UCSD-AML1 (cell line): ENCODE data around the gene OASL.

Experiments
- DNase-seq: peaks from one replicate; lab custom pipeline; 2025; ENCODE audit not compliant: unreplicated experiment; lab: John Stamatoyannopoulos, UW

Gene OASL

GRCh38 chr12:120992989-120993388 lies 46.1 kb downstream of the OASL start:
- no peak for DNase-seq

- DNase-seq: no peak
Observed at GRCh38 chr12:120991965-120992364, 47.1 kb downstream of the OASL start.

DNA sequence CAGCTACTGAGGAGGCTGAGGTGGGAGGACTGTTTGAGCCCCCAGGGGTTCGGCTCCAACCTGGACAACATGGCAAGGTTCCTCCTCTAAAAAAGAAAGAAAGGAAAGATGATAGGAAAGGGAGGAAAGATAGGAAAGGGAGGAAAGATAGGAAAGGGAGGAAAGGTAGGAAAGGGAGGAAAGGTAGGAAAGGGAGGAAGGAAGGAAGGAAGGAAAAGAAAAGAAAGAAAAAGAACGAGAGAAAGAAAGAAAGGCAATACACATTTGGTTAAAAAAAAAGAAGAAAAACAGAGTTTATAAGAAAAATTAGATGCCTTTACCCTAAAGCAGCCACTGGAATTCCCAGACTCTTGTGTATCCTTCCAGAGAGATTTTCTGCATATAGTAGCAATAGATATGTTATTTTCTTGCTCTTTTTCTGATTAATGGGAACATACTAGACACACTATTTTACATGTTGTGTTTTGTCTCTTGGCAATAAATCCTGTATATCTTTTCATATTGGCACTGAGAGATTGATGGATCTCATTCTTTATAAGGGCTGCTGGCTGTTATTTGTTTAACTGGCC lies 48.5 kb downstream of the OASL start:
- DNase-seq: no peak

GRCh38 chr12:120989687-120990086 lies 49.4 kb downstream of the OASL start:
- no peak for DNase-seq

- no peak for DNase-seq
Observed at GRCh38 chr12:120988658-120989057, 50.4 kb downstream of the OASL start.

- DNase-seq: no peak
Observed at GRCh38 chr12:120988234-120988633, 50.8 kb downstream of the OASL start.

- DNase-seq: no peak
Observed at GRCh38 chr12:120984351-120984898, 54.6 kb downstream of the OASL start.

- no peak for DNase-seq
Observed at GRCh38 chr12:120983759-120984158, 55.3 kb downstream of the OASL start.

DNA sequence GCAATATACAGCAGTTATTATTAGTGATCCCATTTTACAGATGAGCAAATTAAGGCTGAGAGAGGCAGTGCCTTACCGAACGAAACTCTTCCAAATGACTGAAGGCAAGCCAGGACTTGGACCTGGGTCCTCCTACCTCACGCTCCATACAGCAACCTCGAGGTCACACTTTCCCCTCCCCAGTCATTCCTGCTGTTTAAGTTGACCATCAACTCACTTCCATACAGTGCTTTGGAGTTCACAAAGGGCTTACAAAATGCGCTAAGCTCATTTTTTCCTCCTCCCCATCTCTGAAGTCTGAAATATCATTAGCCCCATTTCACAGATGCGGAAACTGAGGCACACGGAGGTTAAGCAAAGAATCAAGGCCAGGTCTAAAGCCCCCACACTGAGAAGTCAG lies 56.4 kb downstream of the OASL start:
- DNase-seq: no peak

GRCh38 chr12:120981407-120981941 lies 57.6 kb downstream of the OASL start:
- DNase-seq: no peak

DNA sequence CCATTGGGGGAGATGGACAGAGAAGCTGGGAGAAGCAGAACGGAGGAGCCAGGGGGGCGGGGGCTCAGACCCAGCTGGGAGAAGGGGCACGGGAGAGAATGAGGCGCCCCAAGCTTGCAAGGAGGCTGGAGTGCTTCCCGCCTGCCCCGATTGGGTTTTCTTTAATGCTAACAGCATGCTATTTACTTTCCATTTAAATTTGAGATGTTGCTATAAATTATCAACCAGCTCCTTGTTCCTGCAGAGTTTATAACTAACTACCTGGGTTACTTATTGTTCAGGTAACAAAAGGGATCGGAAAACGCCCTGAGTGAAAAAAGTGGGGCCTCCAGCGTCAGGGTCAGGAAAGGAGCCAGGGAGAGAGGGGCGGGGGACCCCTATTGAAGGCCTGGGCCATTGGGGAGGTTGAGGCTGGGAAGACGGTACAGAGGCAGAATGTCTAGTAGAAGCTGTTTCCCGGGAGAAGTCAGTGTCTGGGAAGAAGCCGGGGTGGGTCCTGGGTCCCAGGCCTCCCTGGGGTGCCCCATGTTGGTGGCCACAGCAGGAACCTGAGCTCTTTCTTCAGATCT lies 58.2 kb downstream of the OASL start:
- DNase-seq: no peak

- no peak for DNase-seq
Observed at GRCh38 chr12:120979862-120980696, 59.0 kb downstream of the OASL start.

- no peak for DNase-seq
Observed at GRCh38 chr12:120979220-120979861, 59.7 kb downstream of the OASL start.

DNA sequence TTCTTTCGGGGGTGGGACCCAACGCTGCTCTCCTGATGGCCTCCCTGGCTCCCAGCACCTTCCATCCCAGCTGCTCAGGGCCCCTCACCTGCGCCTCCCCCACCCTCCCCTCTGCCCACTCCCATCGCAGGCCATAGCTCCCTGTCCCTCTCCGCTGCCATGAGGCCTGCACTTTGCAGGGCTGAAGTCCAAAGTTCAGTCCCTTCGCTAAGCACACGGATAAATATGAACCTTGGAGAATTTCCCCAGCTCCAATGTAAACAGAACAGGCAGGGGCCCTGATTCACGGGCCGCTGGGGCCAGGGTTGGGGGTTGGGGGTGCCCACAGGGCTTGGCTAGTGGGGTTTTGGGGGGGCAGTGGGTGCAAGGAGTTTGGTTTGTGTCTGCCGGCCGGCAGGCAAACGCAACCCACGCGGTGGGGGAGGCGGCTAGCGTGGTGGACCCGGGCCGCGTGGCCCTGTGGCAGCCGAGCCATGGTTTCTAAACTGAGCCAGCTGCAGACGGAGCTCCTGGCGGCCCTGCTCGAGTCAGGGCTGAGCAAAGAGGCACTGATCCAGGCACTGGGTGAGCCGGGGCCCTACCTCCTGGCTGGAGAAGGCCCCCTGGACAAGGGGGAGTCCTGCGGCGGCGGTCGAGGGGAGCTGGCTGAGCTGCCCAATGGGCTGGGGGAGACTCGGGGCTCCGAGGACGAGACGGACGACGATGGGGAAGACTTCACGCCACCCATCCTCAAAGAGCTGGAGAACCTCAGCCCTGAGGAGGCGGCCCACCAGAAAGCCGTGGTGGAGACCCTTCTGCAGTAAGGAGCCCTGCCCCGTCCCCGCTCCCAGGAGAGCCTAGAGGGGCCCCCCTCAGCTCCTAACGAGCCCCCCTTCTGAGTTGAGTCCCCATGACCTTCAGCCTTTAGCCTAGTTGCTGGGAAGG lies 60.5 kb downstream of the OASL start, which contains the start of gene HNF1A:
Gene HNF1A (plus strand): TSS at position 248 of the 924 bp plus-strand sequence. CDS start 226 bp downstream, at position 474.
- no peak for DNase-seq

DNA sequence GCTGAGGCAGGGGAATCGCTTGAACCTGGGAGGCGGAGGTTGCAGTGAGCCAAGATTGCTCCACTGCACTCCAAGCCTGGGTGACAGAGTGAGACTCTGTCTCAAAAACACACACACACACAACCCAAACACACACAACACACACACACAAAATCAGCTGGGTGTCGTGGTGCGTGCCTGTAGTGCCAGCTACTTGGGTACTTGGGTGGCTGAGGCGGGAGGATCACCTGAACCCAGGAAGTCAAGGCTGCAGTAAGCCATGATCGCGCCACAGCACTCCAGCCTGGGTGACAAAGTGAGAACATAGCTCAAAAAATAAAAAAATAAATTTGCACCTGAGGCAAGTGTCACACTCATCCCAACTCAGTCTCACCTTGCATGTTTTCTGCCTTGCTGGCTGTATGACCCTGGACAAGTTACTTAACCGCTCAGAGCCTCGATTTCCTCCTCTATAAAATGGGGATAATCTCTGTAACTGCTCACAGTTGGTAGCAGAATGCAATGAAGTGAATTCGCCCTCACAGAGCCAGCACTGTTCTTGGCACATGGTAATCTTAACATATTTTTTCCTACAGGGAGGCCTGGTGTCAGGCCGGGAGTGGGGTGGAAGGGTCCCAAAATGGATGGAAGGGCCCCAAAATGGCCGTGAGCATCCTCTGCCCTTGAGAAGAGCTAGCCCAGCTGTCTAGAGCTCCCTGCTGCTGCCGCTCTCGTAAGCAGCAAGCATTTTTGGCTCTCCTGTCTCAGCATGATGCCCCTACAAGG lies 61.3 kb downstream of the OASL start:
- DNase-seq: no peak

GRCh38 chr12:120972870-120973543 lies 66.0 kb downstream of the OASL start:
- no peak for DNase-seq

- DNase-seq: no peak
Observed at GRCh38 chr12:120971299-120972180, 67.5 kb downstream of the OASL start.

GRCh38 chr12:120970310-120970709 lies 68.7 kb downstream of the OASL start:
- no peak for DNase-seq
